HUES6 (cell line): Measurements from ENCODE around the gene MEAK7.
A peak's percentile ranks its signal among the peaks of the same experiment; 100 is the strongest.

Source experiments
- H3K27ac ChIP-seq: 2 replicates; pipeline ENCODE4 v1.7.0; 2013; ENCODE audit warnings: low read depth, mild to moderate bottlenecking, low read length, inconsistent platforms
- H3K27me3 ChIP-seq: 2 replicates; pipeline ENCODE4 v1.6.1; 2013; ENCODE audit warnings: low read length; ENCODE audit not compliant: control insufficient read depth, insufficient read depth
- H3K36me3 ChIP-seq: 2 replicates; pipeline ENCODE4 v1.6.1; 2013; ENCODE audit warnings: low read length; ENCODE audit not compliant: control insufficient read depth, insufficient read depth
- H3K4me1 ChIP-seq: 2 replicates; pipeline ENCODE4 v1.6.1; 2013; ENCODE audit warnings: low read length; ENCODE audit not compliant: control insufficient read depth, insufficient read depth
- H3K4me3 ChIP-seq: 2 replicates; pipeline ENCODE4 v1.5.1; 2013; ENCODE audit warnings: low read depth, low read length
- H3K9ac ChIP-seq: one replicate; pipeline ENCODE4 v1.6.1; 2013; ENCODE audit warnings: mild to moderate bottlenecking, low read length
- H3K9me3 ChIP-seq: 2 replicates; pipeline ENCODE4 v1.6.1; 2013; ENCODE audit warnings: low read depth, low read length; ENCODE audit not compliant: control insufficient read depth, insufficient read depth

MEAK7 gene, protein sequence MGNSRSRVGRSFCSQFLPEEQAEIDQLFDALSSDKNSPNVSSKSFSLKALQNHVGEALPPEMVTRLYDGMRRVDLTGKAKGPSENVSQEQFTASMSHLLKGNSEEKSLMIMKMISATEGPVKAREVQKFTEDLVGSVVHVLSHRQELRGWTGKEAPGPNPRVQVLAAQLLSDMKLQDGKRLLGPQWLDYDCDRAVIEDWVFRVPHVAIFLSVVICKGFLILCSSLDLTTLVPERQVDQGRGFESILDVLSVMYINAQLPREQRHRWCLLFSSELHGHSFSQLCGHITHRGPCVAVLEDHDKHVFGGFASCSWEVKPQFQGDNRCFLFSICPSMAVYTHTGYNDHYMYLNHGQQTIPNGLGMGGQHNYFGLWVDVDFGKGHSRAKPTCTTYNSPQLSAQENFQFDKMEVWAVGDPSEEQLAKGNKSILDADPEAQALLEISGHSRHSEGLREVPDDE

DNA sequence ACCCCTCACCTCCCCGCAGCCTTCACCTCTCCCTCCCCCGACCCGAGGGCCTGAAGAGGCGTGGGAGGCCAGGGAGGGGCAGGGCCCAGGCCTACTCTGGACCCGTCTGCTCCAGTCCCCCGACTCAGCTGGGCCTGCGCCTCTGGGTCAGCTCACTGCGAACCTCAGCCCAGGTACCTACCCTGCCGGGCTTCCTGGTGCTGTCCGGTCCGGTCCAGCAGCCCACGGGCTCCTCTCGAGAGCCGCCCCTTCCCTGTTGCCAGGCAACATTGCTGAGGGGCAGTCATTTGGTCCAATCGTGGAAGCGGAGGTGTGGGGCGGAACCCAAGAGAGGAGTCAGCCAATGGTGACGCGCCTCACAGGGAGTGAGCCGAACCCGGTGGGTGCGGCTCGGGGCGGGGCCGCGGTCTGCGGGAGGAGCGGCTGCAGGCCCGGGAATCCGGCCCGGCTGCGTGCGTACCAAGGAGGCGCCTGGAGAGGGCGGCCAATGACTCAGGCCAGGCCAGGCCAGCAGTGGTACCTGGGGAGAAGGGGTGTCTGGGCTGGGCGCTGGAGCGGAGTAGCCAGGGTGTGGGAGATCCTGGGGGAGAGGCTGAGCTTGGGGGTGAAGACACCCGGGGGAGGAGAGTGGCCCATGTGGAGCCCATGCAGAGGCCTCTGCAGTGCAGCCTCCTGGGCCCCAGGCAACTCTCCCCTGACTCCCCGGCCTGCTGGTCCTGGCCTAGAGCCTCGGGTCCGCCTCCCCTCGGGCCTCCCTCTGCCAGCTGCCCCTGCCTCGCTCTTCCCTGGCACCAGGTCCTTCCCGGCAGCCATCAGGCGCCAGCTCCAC lies at the start of gene MEAK7:
Gene MEAK7, minus strand, starts transcription at position 240 of the 829 bp plus-strand sequence. CDS start 6,573 bp downstream, outside the sequence.
- H3K36me3 ChIP-seq: no peaks in the 10 kb centered on the region

DNA sequence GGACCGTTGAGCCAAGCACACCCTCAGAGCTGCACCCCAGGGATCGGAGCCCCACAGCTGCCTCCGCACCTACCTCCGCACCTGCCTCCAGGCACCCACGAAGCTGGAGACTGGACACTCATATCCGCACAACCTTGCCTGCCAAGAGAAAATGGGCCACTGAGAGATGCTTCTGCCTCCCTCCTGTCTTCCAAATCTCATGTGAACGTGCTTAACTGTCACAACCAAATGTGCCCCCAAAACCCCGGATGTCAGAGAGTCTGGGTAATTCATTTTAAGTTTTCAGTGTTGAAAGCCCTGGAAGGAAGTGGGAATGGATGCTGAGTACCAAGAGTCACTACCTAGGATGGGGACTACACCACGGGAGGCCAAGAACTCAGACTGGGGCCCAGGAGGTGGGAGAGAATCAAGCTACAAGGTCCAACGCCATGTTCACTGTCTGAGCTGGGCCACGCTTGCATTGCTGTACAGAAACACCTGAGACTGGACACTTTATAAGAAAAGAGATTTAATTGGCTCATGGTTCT lies 49.5 kb upstream of the MEAK7 start:
- no peak overlapping the region for H3K9ac ChIP-seq
- no peak overlapping the region for H3K27ac ChIP-seq
- no peaks in the 10 kb centered on the region for H3K27me3 ChIP-seq
- no peaks in the 10 kb centered on the region for H3K36me3 ChIP-seq
- peaks cover 30% of the 10 kb centered on the region; the same call in 1 of the 2 replicates for H3K4me1 ChIP-seq
- H3K4me3 ChIP-seq: no peak overlapping the region
- no peaks in the 10 kb centered on the region for H3K9me3 ChIP-seq

More for the DNA sequence above, at the start of gene MEAK7:
- Histone ChIP-seq H3K9me3 (no peaks in the 10 kb centered on the region), H3K27ac (peak within 1 kb of the TSS; percentile 75), H3K4me1 (peaks cover 22% of the 10 kb centered on the region), H3K27me3 (no peaks in the 10 kb centered on the region), H3K9ac (peak within 1 kb of the TSS; percentile 82), H3K4me3 (peak within 1 kb of the TSS; percentile 99)

DNA sequence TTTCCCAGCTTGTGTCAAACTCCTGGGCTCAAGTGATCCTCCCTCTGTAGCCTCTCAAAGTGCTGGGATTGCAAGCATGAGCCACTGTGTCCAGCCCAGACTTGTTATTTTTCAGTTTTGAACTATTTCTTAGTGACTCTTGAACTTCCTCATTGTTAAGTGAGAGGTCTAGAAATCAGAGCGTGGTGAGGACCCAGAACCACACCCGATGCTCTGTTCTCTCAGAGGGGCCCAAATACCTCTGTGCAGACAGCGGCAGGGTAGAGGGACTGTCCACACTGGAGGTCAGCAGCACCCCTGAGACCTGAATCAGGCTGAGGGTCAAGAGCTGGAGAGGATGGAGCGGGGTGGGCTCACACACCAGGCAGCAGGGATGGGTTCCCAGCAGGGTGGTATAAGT lies 47.7 kb upstream of the MEAK7 start:
- Histone ChIP-seq H3K4me3 (no peak overlapping the region), H3K27ac (no peak overlapping the region), H3K9me3 (no peaks in the 10 kb centered on the region), H3K27me3 (no peaks in the 10 kb centered on the region), H3K9ac (no peak overlapping the region), H3K36me3 (no peaks in the 10 kb centered on the region), H3K4me1 (peaks cover 34% of the 10 kb centered on the region)

- no peaks in the 10 kb centered on the region for H3K9me3 ChIP-seq
- no peak overlapping the region for H3K9ac ChIP-seq
- no peaks in the 10 kb centered on the region for H3K36me3 ChIP-seq
- peaks cover 31% of the 10 kb centered on the region for H3K4me1 ChIP-seq
- H3K27me3 ChIP-seq: no peaks in the 10 kb centered on the region
- H3K27ac ChIP-seq: no peak overlapping the region
- H3K4me3 ChIP-seq: no peak overlapping the region
Measured at GRCh38 chr16:84550096-84550495, 45.6 kb upstream of the MEAK7 start.

GRCh38 chr16:84548971-84549844 lies 44.7 kb upstream of the MEAK7 start:
- no peak overlapping the region for H3K9ac ChIP-seq
- H3K27ac ChIP-seq: no peak overlapping the region
- no peaks in the 10 kb centered on the region for H3K36me3 ChIP-seq
- H3K4me1 ChIP-seq: peaks cover 33% of the 10 kb centered on the region
- H3K4me3 ChIP-seq: no peak overlapping the region
- no peaks in the 10 kb centered on the region for H3K9me3 ChIP-seq
- H3K27me3 ChIP-seq: no peaks in the 10 kb centered on the region

- Histone ChIP-seq H3K36me3 (no peaks in the 10 kb centered on the region), H3K9ac (no peak overlapping the region), H3K27ac (no peak overlapping the region), H3K9me3 (no peaks in the 10 kb centered on the region), H3K27me3 (no peaks in the 10 kb centered on the region), H3K4me1 (peaks cover 33% of the 10 kb centered on the region), H3K4me3 (no peak overlapping the region)
Measured at GRCh38 chr16:84548508-84548907, 44.0 kb upstream of the MEAK7 start.

DNA sequence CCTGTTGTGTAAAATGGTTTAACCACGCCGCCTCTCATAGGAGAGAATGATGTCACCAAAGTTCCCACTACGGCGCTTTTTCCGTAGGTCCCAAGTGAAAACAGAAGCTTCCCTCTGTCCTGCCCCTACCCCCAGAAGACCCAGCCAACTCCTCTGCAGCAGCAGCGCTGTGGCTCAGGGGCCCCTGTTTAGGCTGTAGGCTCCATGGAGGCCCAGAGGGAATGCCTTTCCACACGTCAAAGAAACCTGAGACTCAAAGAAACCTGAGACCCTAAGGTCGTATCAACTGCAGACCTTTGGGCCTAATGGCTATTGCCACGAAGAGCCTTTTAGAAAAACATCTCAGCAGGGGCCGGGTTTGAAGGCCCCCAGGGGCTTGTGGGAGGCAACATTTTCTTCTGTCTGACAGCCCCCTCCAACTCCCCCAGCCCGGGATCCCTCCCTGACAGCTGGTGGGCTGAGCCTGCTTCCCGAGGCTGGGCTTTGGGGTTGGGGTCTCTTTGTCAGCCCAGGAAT lies 43.1 kb upstream of the MEAK7 start:
- Histone ChIP-seq H3K27ac (no peak overlapping the region; the same call in 1 of the 2 replicates), H3K9me3 (no peaks in the 10 kb centered on the region), H3K4me1 (peaks cover 33% of the 10 kb centered on the region), H3K4me3 (peak overlapping the region; percentile 29; the same call in 1 of the 2 replicates), H3K36me3 (no peaks in the 10 kb centered on the region), H3K9ac (peak overlapping the region; percentile 45), H3K27me3 (no peaks in the 10 kb centered on the region)

GRCh38 chr16:84546669-84547545 lies 42.4 kb upstream of the MEAK7 start:
- H3K27ac ChIP-seq: no peak overlapping the region; the same call in 1 of the 2 replicates
- H3K9ac ChIP-seq: peak overlapping the region; percentile 45
- no peaks in the 10 kb centered on the region for H3K9me3 ChIP-seq
- H3K27me3 ChIP-seq: no peaks in the 10 kb centered on the region
- peak overlapping the region; percentile 29; the same call in 1 of the 2 replicates for H3K4me3 ChIP-seq
- no peaks in the 10 kb centered on the region for H3K36me3 ChIP-seq
- peaks cover 33% of the 10 kb centered on the region for H3K4me1 ChIP-seq

DNA sequence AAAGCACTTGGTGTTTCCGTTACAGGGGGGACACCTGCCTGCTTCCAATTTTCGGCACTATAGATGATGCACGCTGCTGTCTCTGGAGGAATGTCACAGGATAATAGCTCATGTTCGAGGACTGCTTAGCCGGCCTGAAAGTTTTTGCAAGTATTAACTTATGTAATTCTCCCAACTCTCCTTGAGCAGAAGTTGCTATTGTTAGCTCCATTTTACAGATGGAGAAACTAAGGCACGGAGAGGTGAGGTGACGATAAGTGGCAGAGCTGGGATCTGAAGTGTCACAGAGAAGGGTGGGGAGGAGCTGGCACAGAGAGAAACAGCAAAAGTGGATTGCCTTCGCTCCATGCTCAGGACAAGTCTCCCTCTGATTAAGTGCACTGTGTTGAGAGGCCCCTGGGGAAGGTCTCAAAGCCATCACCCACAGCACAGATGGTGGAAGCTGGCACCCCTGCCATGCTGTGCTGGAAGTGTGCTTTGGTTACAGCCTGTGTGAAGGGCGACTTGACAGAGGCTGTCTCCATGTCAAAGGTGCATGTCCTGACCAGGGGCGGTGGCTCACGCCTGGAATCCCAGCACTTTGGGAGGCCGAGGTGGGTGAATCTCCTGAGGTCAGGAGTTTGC lies 40.8 kb upstream of the MEAK7 start:
- peaks cover 30% of the 10 kb centered on the region for H3K4me1 ChIP-seq
- no peak overlapping the region for H3K4me3 ChIP-seq
- no peak overlapping the region for H3K9ac ChIP-seq
- H3K9me3 ChIP-seq: no peaks in the 10 kb centered on the region
- H3K27ac ChIP-seq: no peak overlapping the region
- H3K36me3 ChIP-seq: no peaks in the 10 kb centered on the region
- no peaks in the 10 kb centered on the region for H3K27me3 ChIP-seq
